Coronary artery (tissue), 2 donors: Measurements from ENCODE around the gene C11orf87.

Source experiments
- DNase-seq: peaks from one replicate; pipeline ENCODE4 v3.0.0-alpha.2; 2017; ENCODE audit warnings: low spot score
- H3K27ac ChIP-seq, 2 donors: fragments of 200-600 bp; sonication (generic); one replicate each; pipeline ENCODE4 v1.5.1; 2016 to 2019
- H3K4me3 ChIP-seq: fragments of 200-600 bp; sonication (generic); 2 replicates; pipeline ENCODE4 v1.5.1; 2016; ENCODE audit warnings: mild to moderate bottlenecking, moderate library complexity
- TF ChIP-seq, protein P1 (sequence below): fragments of 200-600 bp; sonication (generic); IDR thresholded peaks from one replicate; pipeline ENCODE4 v1.5.1; 2019; ENCODE audit warnings: antibody characterized with exemption

Gene C11orf87

GRCh38 chr11:109421981-109422869 is at the start of gene C11orf87:
Gene C11orf87 (plus strand): TSS chr11:109422190. CDS start chr11:109423634, 1,444 bp downstream.
- DNase-seq, result no peak
- TF ChIP-seq, protein P1, sequence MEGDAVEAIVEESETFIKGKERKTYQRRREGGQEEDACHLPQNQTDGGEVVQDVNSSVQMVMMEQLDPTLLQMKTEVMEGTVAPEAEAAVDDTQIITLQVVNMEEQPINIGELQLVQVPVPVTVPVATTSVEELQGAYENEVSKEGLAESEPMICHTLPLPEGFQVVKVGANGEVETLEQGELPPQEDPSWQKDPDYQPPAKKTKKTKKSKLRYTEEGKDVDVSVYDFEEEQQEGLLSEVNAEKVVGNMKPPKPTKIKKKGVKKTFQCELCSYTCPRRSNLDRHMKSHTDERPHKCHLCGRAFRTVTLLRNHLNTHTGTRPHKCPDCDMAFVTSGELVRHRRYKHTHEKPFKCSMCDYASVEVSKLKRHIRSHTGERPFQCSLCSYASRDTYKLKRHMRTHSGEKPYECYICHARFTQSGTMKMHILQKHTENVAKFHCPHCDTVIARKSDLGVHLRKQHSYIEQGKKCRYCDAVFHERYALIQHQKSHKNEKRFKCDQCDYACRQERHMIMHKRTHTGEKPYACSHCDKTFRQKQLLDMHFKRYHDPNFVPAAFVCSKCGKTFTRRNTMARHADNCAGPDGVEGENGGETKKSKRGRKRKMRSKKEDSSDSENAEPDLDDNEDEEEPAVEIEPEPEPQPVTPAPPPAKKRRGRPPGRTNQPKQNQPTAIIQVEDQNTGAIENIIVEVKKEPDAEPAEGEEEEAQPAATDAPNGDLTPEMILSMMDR, result no peak
- peak within 1 kb of the TSS; percentile 55 for H3K4me3 ChIP-seq
- no peak within 1 kb of the TSS for H3K27ac ChIP-seq

GRCh38 chr11:109374032-109374431 is 48.0 kb upstream of the C11orf87 start:
- TF ChIP-seq, protein P1, result no peak

GRCh38 chr11:109374441-109374840 is 47.5 kb upstream of the C11orf87 start:
- no peak overlapping the region for H3K27ac ChIP-seq
- no peak for DNase-seq
- TF ChIP-seq, protein P1, result no peak
- H3K4me3 ChIP-seq, result no peak overlapping the region

More at GRCh38 chr11:109374032-109374431, 48.0 kb upstream of the C11orf87 start:
- Histone ChIP-seq H3K27ac (no peak overlapping the region), H3K4me3 (no peak overlapping the region)
- no peak for DNase-seq

- TF ChIP-seq, protein P1, result no peak
- H3K27ac ChIP-seq, result no peak overlapping the region
- DNase-seq, result no peak
- H3K4me3 ChIP-seq, result no peak overlapping the region
These were observed 44.8 kb upstream of the C11orf87 start for GRCh38 chr11:109377039-109377742.

- Histone ChIP-seq H3K27ac (no peak overlapping the region), H3K4me3 (no peak overlapping the region)
- DNase-seq, result no peak
- TF ChIP-seq, protein P1, result no peak
These were observed 44.0 kb upstream of the C11orf87 start for GRCh38 chr11:109378034-109378433.

DNA sequence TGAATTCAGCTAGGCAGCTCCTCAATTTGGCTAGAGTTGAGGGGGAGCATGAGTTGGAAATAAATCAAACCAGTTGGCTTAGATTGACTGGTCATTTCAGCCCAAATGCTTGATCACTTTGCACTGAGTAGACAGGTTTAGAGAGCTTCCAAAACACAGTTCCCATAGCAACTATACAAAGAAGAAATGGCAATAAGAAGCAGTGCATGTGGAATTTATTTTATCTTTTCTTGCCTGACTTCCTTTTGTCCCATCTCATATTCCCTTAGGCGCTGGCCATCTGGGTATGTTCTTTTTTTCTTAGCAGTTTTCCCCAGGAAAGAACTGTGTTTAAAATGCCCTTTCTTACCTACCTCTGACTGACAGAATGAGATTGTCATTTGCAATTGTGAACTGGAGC is 38.7 kb upstream of the C11orf87 start:
- Histone ChIP-seq H3K27ac (no peak overlapping the region), H3K4me3 (no peak overlapping the region)
- no peak for DNase-seq
- TF ChIP-seq, protein P1, result no peak
